ENCODE measurements around the gene C19orf38.
"Not testable (repeated sequence)": the region's sequence is repeated elsewhere in the genome, so short reads cannot be mapped to it uniquely, and the experiment has no call there.

Gene C19orf38

DNA sequence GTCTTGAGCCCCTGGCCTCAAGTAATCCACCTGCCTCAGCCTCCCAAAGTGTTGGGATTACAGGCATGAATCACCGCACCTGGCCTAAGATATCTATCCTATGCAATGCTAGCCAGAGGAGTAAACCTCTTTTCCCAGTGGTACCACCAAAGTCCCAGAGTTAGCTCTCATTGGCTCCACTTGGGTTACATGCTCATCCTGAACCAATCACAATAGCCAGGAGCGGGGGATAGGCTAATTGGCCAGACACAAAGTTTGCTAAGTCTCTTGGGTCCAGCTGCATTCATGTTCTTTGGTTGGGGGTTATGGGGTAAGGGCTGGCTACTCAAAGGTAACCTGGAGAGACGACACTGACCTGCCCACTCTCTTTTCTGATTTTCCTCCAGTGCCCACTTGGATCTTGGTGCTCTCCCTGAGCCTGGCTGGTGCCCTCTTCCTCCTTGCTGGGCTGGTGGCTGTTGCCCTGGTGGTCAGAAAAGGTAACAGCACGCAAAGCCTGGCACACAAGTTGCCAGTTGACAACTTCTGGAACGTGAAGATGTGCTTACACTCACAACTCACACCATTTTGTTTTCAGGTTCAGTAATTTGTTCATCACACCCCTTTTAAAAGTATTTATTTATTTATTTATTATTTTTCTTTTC lies 7.8 kb downstream of the C19orf38 start:
- H3K27me3 ChIP-seq: no peaks in the 10 kb centered on the region
- no peaks in the 10 kb centered on the region for H3K36me3 ChIP-seq
- H3K9me3 ChIP-seq: no peaks in the 10 kb centered on the region
- H3K4me1 ChIP-seq: no peaks in the 10 kb centered on the region
- TF ChIP-seq, protein P1, sequence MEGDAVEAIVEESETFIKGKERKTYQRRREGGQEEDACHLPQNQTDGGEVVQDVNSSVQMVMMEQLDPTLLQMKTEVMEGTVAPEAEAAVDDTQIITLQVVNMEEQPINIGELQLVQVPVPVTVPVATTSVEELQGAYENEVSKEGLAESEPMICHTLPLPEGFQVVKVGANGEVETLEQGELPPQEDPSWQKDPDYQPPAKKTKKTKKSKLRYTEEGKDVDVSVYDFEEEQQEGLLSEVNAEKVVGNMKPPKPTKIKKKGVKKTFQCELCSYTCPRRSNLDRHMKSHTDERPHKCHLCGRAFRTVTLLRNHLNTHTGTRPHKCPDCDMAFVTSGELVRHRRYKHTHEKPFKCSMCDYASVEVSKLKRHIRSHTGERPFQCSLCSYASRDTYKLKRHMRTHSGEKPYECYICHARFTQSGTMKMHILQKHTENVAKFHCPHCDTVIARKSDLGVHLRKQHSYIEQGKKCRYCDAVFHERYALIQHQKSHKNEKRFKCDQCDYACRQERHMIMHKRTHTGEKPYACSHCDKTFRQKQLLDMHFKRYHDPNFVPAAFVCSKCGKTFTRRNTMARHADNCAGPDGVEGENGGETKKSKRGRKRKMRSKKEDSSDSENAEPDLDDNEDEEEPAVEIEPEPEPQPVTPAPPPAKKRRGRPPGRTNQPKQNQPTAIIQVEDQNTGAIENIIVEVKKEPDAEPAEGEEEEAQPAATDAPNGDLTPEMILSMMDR (IDR thresholded peaks at IDR 0.05): peak in 1 of 2 experiments; percentile 25
- H3K4me3 ChIP-seq: no peak overlapping the region
- no peak overlapping the region for H3K27ac ChIP-seq
- no peak for DNase-seq
- intact Hi-C loops (cut with DNase I; ENCODE audit: low total_unique reads): no loop called here

DNA sequence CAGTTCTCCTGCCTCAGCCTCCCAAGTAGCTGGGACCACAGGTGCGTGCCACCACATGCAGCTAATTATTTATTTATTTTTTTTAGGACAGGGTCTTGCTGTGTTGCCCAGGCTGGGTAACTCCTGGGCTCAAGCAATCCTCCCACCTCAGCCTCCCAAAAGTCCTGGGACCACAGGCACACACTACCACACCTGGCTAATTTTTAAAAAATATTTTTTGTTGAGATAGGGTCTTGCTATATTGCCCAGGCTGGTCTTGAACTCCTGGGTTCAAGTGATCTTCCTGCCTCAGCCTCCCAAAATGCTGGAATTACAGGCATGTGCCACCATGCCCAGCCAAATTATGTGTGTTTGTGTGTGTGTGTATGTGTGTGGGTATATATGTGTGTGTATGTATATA lies 8.7 kb downstream of the C19orf38 start:
- H3K4me1 ChIP-seq; H3K27me3 ChIP-seq; H3K27ac ChIP-seq; DNase-seq; H3K36me3 ChIP-seq; H3K4me3 ChIP-seq; H3K9me3 ChIP-seq; intact Hi-C loops (cut with DNase I; ENCODE audit: low total_unique reads): not testable (repeated sequence)

DNA sequence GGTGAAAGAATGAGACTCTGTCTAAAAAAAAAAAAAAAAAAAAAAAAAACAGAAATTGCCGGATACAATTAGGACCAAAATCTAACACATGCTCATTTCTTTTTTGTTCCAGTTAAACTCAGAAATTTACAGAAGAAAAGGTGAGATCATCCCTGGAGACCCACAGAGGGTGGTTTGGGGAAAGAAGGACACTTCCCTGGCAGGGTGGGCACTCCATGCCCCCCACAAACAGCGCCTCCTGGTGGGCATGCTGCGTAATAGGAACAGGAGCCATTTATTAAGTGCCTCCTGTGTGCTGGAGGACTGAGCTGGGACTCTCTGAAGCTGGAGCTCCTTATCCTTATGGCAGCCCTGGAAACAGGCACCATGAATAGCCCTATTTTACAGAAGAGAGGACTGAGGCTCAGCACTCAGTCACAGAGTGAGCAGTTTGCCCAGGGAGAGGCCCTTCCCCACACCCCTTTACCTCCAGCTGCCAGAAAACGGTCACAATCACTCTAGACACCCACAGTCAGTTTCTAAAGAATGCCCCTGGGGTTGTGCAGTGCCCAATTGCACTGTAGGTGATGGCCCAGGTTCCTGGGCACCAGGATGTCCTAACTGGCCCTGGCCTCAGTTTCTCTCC lies 10.1 kb downstream of the C19orf38 start:
- no peak overlapping the region for H3K4me3 ChIP-seq
- H3K27me3 ChIP-seq: no peaks in the 10 kb centered on the region
- H3K4me1 ChIP-seq: peaks cover 0 to 9% (median under 1%) of the 10 kb centered on the region in 4 donors
- H3K9me3 ChIP-seq: no peaks in the 10 kb centered on the region
- no peak for DNase-seq
- no peak overlapping the region for H3K27ac ChIP-seq
- H3K36me3 ChIP-seq: no peaks in the 10 kb centered on the region
- intact Hi-C loops (cut with DNase I; ENCODE audit: low total_unique reads): no loop called here
- TF ChIP-seq, protein P1 (IDR thresholded peaks at IDR 0.05): peak; percentile 29 to 30

DNA sequence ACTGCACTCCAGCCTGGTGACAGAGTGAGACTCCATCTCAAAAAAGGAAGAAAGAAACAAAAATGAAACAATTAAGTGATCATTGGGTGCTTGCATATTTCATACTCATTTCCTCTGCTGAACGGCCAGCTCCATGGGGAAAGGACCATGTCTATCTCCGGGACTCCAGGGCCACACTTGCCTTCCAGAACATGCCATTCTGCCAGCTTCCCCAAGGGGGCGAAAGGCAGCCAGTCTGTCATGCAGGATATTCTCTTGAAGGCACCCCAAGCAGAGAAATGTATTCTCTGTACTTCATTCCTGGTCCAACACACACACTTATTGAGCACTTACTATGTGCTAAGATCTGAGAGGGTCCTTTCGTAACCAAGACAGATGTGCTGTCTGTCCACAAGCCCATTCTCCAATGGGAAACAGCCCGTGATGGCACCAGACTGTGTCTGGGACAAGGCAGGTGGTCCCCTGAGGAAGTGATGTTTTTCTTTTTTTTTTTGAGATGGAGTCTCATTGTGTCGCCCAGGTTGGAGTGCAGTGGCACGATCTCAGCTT lies 13.0 kb downstream of the C19orf38 start:
- Histone ChIP-seq H3K27me3 (no peaks in the 10 kb centered on the region), H3K4me3 (no peak overlapping the region), H3K36me3 (no peaks in the 10 kb centered on the region), H3K4me1 (peaks cover 0 to 23% (median 10%) of the 10 kb centered on the region in 4 donors), H3K27ac (no peak overlapping the region), H3K9me3 (no peaks in the 10 kb centered on the region)
- no peak for DNase-seq
- intact Hi-C loops (cut with DNase I; ENCODE audit: low total_unique reads): loop anchor here (2.0 kb wide), 1 partner anchor 24 kb away; the partner anchor contains the start of gene TMED1
- TF ChIP-seq, protein P1 (IDR thresholded peaks at IDR 0.05): peak in 1 of 2 experiments; percentile 25

DNA sequence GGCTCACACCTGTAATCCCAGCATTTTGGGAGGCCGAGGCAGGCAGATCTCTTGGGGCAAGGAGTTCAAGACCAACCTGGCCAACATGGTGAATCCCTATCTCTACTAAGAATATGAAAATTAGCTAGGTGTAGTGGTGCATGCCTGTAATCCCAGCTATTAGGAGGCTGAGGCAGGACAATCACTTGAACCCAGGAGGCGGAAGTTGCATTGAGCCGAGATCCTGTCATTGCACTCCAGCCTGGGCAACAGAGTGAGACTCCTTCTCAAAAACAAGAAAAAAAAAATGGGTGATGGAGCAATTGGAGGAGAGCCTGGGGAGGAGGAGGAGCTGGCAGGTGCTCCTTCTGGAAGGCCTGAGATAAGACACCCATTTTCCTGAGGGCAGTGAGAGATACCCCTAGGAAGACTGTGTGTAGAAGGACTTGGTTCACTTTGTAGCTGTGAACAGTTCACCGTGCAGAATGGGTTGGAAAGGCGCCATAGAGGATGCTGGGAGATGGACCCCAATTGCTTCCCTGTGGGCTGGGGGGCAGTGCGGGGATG lies 14.4 kb downstream of the C19orf38 start:
- DNase-seq: no peak
- Histone ChIP-seq H3K27ac (peak overlapping the region; percentile 59 to 71), H3K27me3 (no peaks in the 10 kb centered on the region), H3K4me3 (peak overlapping the region; percentile 5 to 17), H3K4me1 (peaks cover 0 to 23% (median 10%) of the 10 kb centered on the region in 4 donors), H3K36me3 (no peaks in the 10 kb centered on the region), H3K9me3 (no peaks in the 10 kb centered on the region)
- intact Hi-C loops (cut with DNase I; ENCODE audit: low total_unique reads): no loop called here
- TF ChIP-seq, protein P1 (IDR thresholded peaks at IDR 0.05): no peak
